PFSK-1 (cell line): ENCODE measurements around the gene ERC1.

Experiments
- FOXP2 ChIP-seq: optimal IDR thresholded peaks from 2 replicates; pipeline ENCODE3; 2011; ENCODE audit warnings: borderline replicate concordance, control low read depth, inconsistent platforms; ENCODE audit not compliant: insufficient read depth; ENCODE audit errors: extremely low read length, extremely low read depth
- POLR2AphosphoS5 ChIP-seq: IDR thresholded peaks from 2 replicates; pipeline ENCODE4 v1.6.1; 2012; ENCODE audit warnings: low read depth, mild to moderate bottlenecking, control low read depth, low read length, moderate library complexity
- SIN3A ChIP-seq: IDR thresholded peaks from 2 replicates; pipeline ENCODE4 v1.6.1; 2012; ENCODE audit warnings: mild to moderate bottlenecking, low read length, moderate library complexity, borderline replicate concordance; ENCODE audit not compliant: insufficient read depth
- TAF1 ChIP-seq: IDR thresholded peaks from 2 replicates; pipeline ENCODE4 v1.6.1; 2012; ENCODE audit warnings: low read length, control low read depth, borderline replicate concordance; ENCODE audit not compliant: insufficient read depth
- TF ChIP-seq, protein P1 (sequence below), 2 experiments: IDR thresholded peaks; 2 replicates each; pipeline versions ENCODE4 v1.6.1 to v1.8.0; 2011 to 2012; ENCODE audit warnings: low read depth in 2 of 2, low read length in 2 of 2, control low read depth in 1 of 2, inconsistent platforms in 1 of 2, mild to moderate bottlenecking in 1 of 2, moderate library complexity in 1 of 2; ENCODE audit not compliant: insufficient read depth in 1 of 2

Gene ERC1

DNA sequence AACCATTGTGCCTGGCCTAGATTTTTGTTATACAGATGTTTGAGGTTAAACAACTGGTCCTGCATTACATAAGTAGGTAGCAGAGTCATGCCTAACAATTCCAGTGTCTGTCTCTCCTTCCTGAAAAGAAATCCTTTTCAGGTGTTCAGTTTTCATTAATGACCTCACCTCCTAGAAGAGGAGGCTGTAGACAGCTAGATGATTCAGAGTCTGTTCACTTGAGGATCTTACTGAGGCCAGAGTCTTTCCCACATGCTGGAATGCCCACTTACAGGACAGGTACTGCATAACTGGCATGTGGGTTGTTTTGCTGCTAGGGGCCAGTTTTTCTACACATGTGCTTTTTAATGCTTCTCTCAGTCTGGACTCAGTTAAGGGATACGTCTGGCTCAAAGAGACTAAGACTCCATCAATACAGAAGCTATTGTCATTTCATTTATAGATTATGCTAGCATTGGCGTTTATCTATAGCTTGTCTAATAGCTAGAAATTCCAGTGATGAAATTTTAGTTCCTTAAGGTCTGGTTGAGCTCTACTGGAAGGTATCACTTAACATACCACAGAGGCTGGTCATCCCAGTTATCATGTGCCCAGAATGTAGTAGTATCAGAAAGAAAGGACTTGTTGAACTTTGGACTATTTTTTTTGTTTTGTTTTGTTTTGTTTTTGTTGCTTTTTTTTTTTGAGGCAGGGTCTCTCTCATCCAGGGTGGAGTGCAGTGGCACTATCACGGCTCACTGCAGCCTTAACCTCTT lies 206.4 kb downstream of the ERC1 start:
- no peak for TF ChIP-seq TAF1
- no peak for TF ChIP-seq FOXP2
- no peak for TF ChIP-seq POLR2AphosphoS5
- TF ChIP-seq SIN3A = no peak
- TF ChIP-seq, protein P1, sequence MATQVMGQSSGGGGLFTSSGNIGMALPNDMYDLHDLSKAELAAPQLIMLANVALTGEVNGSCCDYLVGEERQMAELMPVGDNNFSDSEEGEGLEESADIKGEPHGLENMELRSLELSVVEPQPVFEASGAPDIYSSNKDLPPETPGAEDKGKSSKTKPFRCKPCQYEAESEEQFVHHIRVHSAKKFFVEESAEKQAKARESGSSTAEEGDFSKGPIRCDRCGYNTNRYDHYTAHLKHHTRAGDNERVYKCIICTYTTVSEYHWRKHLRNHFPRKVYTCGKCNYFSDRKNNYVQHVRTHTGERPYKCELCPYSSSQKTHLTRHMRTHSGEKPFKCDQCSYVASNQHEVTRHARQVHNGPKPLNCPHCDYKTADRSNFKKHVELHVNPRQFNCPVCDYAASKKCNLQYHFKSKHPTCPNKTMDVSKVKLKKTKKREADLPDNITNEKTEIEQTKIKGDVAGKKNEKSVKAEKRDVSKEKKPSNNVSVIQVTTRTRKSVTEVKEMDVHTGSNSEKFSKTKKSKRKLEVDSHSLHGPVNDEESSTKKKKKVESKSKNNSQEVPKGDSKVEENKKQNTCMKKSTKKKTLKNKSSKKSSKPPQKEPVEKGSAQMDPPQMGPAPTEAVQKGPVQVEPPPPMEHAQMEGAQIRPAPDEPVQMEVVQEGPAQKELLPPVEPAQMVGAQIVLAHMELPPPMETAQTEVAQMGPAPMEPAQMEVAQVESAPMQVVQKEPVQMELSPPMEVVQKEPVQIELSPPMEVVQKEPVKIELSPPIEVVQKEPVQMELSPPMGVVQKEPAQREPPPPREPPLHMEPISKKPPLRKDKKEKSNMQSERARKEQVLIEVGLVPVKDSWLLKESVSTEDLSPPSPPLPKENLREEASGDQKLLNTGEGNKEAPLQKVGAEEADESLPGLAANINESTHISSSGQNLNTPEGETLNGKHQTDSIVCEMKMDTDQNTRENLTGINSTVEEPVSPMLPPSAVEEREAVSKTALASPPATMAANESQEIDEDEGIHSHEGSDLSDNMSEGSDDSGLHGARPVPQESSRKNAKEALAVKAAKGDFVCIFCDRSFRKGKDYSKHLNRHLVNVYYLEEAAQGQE (IDR thresholded peaks at IDR 0.05; ENCODE audit: insufficient read depth in 1 of 2, low read depth in 2 of 2, low read length in 2 of 2) = no peak

DNA sequence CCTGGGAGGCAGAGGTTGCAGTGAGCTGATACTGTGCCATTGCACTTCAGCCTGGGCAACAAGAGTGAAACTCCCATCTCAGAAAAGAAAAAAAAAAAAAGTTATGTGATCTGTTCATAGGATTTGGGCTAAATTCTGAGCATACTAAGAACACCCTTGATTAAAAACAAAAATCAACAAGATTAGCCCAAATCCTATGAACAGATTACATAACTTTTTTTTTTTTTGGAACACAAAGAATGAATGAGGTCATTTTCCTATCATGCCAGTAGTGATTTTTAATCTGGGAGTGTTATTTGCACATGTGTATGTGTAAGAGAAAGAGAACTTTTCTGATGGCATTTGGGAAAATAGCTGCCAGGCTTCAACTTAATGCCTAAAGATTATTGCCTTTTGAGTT lies 208.7 kb downstream of the ERC1 start:
- TF ChIP-seq POLR2AphosphoS5 (no peak), TAF1 (no peak), SIN3A (no peak), FOXP2 (no peak)
- TF ChIP-seq, protein P1 (IDR thresholded peaks at IDR 0.05; ENCODE audit: insufficient read depth in 1 of 2, low read depth in 2 of 2, low read length in 2 of 2) = no peak

DNA sequence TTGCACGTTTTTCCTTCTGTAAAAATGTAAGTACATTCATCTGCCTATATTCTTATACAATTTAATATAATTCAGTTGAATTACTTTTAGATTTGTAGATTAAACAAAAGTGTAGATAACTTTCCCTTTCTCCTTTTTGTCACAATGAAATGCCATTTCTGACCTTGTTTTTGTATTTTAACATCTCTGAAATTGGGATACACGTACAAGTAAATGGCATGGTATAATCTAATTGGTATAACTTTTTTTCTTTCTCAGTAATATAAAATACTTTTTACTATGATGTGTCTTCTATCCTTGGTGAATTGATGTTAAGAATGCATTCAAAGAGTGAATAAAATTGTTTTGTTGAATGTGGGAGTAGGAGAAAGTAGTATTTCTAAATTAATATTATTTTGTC lies 210.0 kb downstream of the ERC1 start:
- TF ChIP-seq, protein P1 (IDR thresholded peaks at IDR 0.05; ENCODE audit: insufficient read depth in 1 of 2, low read depth in 2 of 2, low read length in 2 of 2) = no peak
- no peak for TF ChIP-seq SIN3A
- no peak for TF ChIP-seq TAF1
- TF ChIP-seq FOXP2 = no peak
- TF ChIP-seq POLR2AphosphoS5 = no peak

DNA sequence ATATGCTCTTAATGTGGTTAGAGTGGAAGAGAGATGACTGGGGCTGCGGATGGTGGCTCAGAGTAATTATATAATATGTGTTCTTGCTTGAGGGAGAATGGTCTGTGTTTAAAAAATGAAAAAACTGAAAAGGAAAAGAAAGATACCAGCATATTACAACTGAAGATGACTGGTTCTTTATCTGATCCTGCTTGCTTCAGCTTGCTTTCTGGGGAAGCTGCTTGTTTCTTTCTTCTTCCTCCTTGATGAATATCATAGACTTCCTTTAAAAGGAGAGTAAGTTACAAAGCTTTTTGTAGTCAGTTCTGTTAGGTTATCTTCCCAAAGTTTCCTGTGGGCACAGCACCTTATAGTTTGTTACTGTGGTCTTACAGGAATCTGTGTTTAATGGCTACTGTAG lies 210.9 kb downstream of the ERC1 start:
- no peak for TF ChIP-seq TAF1
- no peak for TF ChIP-seq POLR2AphosphoS5
- TF ChIP-seq, protein P1 (IDR thresholded peaks at IDR 0.05; ENCODE audit: insufficient read depth in 1 of 2, low read depth in 2 of 2, low read length in 2 of 2) = no peak
- TF ChIP-seq SIN3A = no peak
- no peak for TF ChIP-seq FOXP2
